Gastroesophageal sphincter (tissue), 4 donors: ENCODE results near the gene CEP72. TPM values are rescaled to one million over a fixed set of nuclear protein-coding genes. Genes with fewer than 3 reads are reported as not detected.

Experiments
- ATAC-seq: fragments of 150-250 bp; one replicate; pipeline ENCODE4 v1.9.1; 2016; ENCODE audit warnings: mild to moderate bottlenecking, moderate library complexity
- H3K27ac ChIP-seq, 4 donors: fragments of 200-600 bp; sonication (generic) in 3 of 4; 1 replicate in 3 of 4; 2 replicates in 1 of 4; pipeline ENCODE4 v1.5.1; 2016 to 2019
- H3K27me3 ChIP-seq: fragments of 200-600 bp; sonication (generic); one replicate; pipeline ENCODE4 v1.5.1; 2019
- H3K36me3 ChIP-seq, 2 donors: fragments of 200-600 bp; sonication (generic); one replicate each; pipeline ENCODE4 v1.5.1; 2019; ENCODE audit warnings: control low read depth in 1 of 2
- H3K4me1 ChIP-seq, 3 donors: fragments of 200-600 bp; sonication (generic); 1 replicate in 2 of 3; 2 replicates in 1 of 3; pipeline ENCODE4 v1.5.1; 2016 to 2019; ENCODE audit warnings: control low read depth in 2 of 3
- H3K4me3 ChIP-seq, 2 donors: fragments of 200-600 bp; sonication (generic); one replicate each; pipeline ENCODE4 v1.5.1; 2019; ENCODE audit warnings: mild to moderate bottlenecking in 1 of 2, moderate library complexity in 1 of 2
- H3K9me3 ChIP-seq, 3 donors: fragments of 200-600 bp; sonication (generic); one replicate each; pipeline ENCODE4 v1.5.1; 2017 to 2019; ENCODE audit warnings: control low read depth in 2 of 3
- EP300 ChIP-seq: sonication (generic); formaldehyde crosslinking; IDR thresholded peaks from one replicate; pipeline ENCODE4 v1.6.1; 2017; ENCODE audit warnings: antibody characterized with exemption, mild to moderate bottlenecking
- POLR2A ChIP-seq, 2 donors: fragments of 450-650 bp; IDR thresholded peaks; one replicate each; pipeline ENCODE4 v1.6.1; 2017; ENCODE audit warnings: antibody characterized with exemption in 2 of 2, mild to moderate bottlenecking in 2 of 2, moderate library complexity in 1 of 2
- POLR2AphosphoS5 ChIP-seq: sonication (generic); formaldehyde crosslinking; IDR thresholded peaks from one replicate; pipeline ENCODE4 v1.6.1; 2017; ENCODE audit warnings: antibody characterized with exemption
- WGBS, 2 donors: methylation state at CpG; one replicate each; pipeline ENCODE4 v1.1.5; 2018; ENCODE audit warnings: low coverage in 1 of 2; 5-methylcytosine and 5-hydroxymethylcytosine counted together
- total RNA-seq, 4 donors: library from RNA; depleted of rRNA; stranded (reverse); fragments of >200 nt; gene quantifications; one replicate each; pipeline ENCODE4 v1.1.0, GENCODE V29; 2016
- TF ChIP-seq, protein P1 (sequence below), 4 experiments: fragments of 200-600 bp in 2 of 4; fragments of 450-650 bp in 2 of 4; sonication (generic) in 1 of 4; IDR thresholded peaks; one replicate each; pipeline ENCODE4 v1.5.1; 2017 to 2019; ENCODE audit warnings: antibody characterized with exemption in 4 of 4, mild to moderate bottlenecking in 2 of 4, moderate library complexity in 2 of 4

The CEP72 gene
- total RNA-seq, 4 donors from 2014 or later = 2.1 to 8.7 (median 3.8) TPM

DNA sequence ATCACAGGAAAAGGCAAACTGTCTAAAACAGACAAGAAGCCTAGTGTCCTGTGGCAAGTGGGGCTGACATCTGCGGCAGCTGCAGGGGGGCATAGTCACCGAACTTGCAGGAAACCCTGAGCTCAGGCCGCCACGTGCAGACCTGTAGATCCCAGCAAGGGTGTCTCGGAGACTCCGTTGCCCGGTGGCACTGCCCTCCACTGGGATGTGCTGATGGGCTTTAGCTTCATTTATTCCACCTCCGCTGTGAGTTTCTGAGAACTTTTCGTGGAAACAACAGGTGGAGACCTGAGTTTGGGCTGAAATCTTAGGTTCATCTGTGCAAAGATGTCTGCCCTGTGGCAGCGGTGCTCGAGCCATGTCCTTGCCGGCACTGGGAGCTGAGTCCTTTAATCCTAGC, 22.1 kb downstream of the CEP72 start:
- H3K4me1 ChIP-seq = no peaks in the 10 kb centered on the region
- ATAC-seq = no peak
- H3K9me3 ChIP-seq = peaks cover 0 to 5% (median 0%) of the 10 kb centered on the region in 3 donors
- WGBS, 2 donors = 87 to 96% methylated on average over 4 to 6 of the region's 12 CpGs
- H3K27ac ChIP-seq = no peak overlapping the region
- no peak overlapping the region for H3K4me3 ChIP-seq
- no peaks in the 10 kb centered on the region for H3K27me3 ChIP-seq
- TF ChIP-seq EP300 (no peak), POLR2A (IDR thresholded peaks at IDR 0.05) (no peak), POLR2AphosphoS5 (no peak)
- TF ChIP-seq, protein P1, sequence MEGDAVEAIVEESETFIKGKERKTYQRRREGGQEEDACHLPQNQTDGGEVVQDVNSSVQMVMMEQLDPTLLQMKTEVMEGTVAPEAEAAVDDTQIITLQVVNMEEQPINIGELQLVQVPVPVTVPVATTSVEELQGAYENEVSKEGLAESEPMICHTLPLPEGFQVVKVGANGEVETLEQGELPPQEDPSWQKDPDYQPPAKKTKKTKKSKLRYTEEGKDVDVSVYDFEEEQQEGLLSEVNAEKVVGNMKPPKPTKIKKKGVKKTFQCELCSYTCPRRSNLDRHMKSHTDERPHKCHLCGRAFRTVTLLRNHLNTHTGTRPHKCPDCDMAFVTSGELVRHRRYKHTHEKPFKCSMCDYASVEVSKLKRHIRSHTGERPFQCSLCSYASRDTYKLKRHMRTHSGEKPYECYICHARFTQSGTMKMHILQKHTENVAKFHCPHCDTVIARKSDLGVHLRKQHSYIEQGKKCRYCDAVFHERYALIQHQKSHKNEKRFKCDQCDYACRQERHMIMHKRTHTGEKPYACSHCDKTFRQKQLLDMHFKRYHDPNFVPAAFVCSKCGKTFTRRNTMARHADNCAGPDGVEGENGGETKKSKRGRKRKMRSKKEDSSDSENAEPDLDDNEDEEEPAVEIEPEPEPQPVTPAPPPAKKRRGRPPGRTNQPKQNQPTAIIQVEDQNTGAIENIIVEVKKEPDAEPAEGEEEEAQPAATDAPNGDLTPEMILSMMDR (IDR thresholded peaks at IDR 0.05) = no peak
- H3K36me3 ChIP-seq = peaks cover 0 to 59% of the 10 kb centered on the region in 2 donors

DNA sequence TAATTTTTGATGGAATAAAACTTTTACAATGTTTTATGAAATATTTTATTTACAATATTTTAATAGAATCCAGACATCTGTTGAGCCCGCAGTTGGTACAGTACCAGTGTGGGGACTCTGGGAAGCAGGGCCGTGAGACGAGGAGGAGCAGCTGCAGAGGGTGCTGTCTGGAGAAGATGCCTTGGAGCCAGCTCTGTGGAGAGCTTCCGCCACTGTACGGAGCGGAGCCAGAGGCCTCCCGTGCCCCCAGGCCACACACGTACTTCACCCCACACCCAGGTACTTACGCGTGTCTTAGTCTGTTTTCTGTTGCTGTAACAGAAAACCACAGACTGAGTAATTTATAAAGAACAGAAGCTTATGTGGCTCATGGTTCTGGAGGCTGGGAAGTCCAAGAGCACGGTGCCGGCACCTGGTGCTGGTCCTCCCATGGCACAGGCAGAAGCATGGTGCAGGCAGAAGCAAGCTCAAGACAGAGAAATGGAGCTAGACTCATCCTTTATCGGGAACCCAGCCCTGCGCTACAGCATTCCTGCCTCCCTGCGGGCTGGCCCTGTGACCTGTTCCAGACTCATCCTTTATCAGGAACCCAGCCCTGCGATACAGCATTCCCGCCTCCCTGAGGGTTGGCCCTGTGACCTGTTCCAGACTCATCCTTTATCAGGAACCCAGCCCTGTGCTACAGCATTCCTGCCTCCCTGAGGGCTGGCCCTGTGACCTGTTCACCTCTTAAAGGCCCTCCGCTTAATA, 23.3 kb downstream of the CEP72 start:
- no peaks in the 10 kb centered on the region for H3K27me3 ChIP-seq
- H3K27ac ChIP-seq = no peak overlapping the region
- no peak overlapping the region for H3K4me3 ChIP-seq
- H3K9me3 ChIP-seq = peaks cover 0 to 5% (median 0%) of the 10 kb centered on the region in 3 donors
- TF ChIP-seq POLR2A (IDR thresholded peaks at IDR 0.05) = no peak
- TF ChIP-seq POLR2AphosphoS5 = no peak
- no peak for TF ChIP-seq EP300
- TF ChIP-seq, protein P1 (IDR thresholded peaks at IDR 0.05) = no peak
- H3K4me1 ChIP-seq = no peaks in the 10 kb centered on the region
- peaks cover 0 to 72% of the 10 kb centered on the region in 2 donors for H3K36me3 ChIP-seq
- no peak for ATAC-seq
- 93 to 95% methylated on average over 8 to 16 of the region's 18 CpGs for WGBS, 2 donors

DNA sequence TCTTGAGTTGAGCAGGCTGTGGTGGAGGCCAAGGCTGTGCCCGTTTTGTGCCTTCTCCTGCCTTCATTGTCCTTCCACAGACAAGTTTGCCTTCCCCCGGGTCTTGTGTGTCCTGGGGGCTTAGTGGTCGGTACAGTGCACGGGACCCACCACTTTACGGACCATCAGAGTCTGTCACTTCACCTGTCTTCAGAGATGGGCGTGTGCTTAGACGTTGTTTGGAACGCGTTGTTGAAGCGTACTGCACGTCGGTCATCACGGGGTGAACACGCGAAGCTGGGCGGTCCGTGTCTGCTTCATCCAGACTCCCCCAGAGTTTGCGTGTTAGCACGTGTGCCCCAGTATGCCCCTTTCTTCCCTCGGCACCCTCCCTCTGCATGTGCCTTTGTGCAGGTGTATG, 24.8 kb downstream of the CEP72 start:
- Histone ChIP-seq H3K4me3 (no peak overlapping the region), H3K36me3 (peaks cover 0 to 85% of the 10 kb centered on the region in 2 donors), H3K4me1 (no peaks in the 10 kb centered on the region), H3K27ac (no peak overlapping the region), H3K27me3 (no peaks in the 10 kb centered on the region), H3K9me3 (peaks cover 0 to 5% (median 0%) of the 10 kb centered on the region in 3 donors)
- TF ChIP-seq, protein P1 (IDR thresholded peaks at IDR 0.05) = no peak
- TF ChIP-seq POLR2A (IDR thresholded peaks at IDR 0.05) = no peak
- no peak for TF ChIP-seq POLR2AphosphoS5
- no peak for TF ChIP-seq EP300
- WGBS, 2 donors = 78 to 98% methylated on average over 5 to 13 of the region's 20 CpGs
- ATAC-seq = no peak

DNA sequence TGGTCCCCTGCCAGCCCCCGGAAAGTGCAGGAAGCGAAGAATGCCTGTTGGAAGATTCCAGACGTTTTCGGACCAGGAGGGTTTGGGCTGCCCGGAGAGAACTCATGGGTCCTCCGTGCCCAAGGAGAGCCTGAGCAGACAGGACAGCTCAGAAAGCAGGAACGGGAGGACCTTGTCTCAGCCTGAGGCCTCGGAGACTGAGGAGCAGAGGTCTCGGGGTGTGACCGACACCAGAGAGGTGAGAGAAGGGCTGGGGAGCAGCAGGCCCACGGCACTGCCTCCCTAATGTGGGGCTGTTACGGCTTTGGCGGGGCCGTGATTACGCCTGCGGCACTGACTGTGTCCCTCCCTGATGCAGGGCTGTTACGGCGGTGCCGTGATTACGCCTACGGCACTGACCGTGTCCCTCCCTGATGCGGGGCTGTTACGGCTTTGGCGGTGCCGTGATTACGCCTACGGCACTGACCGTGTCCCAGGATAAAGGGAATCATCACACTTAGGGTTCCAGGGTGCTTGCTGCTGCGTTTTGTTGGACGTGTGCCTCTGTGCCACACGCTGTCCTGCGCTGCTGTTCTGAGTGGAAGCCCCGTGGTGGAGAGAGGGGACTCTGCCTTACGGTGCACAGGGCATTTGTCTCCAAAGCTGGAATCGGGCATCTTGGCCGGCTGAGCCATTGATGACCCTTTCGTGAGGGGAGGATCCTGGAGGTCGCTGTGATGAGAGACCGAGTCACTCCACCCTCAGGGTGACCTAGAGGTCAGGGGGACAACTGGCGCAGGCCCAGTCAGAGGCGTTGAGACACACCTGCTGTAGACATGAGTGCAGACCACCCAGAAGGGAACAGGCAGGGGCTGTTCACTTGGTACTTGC, 25.7 kb downstream of the CEP72 start:
- Histone ChIP-seq H3K9me3 (peaks cover 0 to 5% (median 0%) of the 10 kb centered on the region in 3 donors), H3K27ac (no peak overlapping the region), H3K36me3 (peaks cover 0 to 90% of the 10 kb centered on the region in 2 donors), H3K4me1 (no peaks in the 10 kb centered on the region), H3K27me3 (no peaks in the 10 kb centered on the region), H3K4me3 (no peak overlapping the region)
- ATAC-seq = no peak
- WGBS, 2 donors = 80 to 87% methylated on average over 1 to 16 of the region's 42 CpGs
- TF ChIP-seq POLR2A (IDR thresholded peaks at IDR 0.05) (no peak), EP300 (no peak), POLR2AphosphoS5 (no peak)
- TF ChIP-seq, protein P1 (IDR thresholded peaks at IDR 0.05) = no peak
